Renal cortex interstitium (tissue), 11 donors: ENCODE data around the gene DNAJC7. TPM values are rescaled to one million over a fixed set of nuclear protein-coding genes. Genes with fewer than 3 reads are reported as not detected.

ENCODE experiments used
- DNase-seq, 11 donors: peaks; one replicate each; pipeline ENCODE4 v3.0.0-alpha.2; 2013; ENCODE audit warnings: low read depth in 9 of 11, low spot score in 4 of 11; ENCODE audit errors: extremely low read depth in 1 of 11
- polyA plus RNA-seq, 3 donors: library from polyadenylated mRNA; unstranded; fragments of 120-200 nt; gene quantifications; one replicate each; pipeline ENCODE4 v1.2.1, GENCODE V29; 2013; ENCODE audit not compliant: insufficient read length in 3 of 3

The DNAJC7 gene
- polyA plus RNA-seq, 3 donors, result 153 to 162 (median 154) TPM

GRCh38 chr17:41992576-41992975 is 24.7 kb downstream of the DNAJC7 start:
- no peak for DNase-seq

DNA sequence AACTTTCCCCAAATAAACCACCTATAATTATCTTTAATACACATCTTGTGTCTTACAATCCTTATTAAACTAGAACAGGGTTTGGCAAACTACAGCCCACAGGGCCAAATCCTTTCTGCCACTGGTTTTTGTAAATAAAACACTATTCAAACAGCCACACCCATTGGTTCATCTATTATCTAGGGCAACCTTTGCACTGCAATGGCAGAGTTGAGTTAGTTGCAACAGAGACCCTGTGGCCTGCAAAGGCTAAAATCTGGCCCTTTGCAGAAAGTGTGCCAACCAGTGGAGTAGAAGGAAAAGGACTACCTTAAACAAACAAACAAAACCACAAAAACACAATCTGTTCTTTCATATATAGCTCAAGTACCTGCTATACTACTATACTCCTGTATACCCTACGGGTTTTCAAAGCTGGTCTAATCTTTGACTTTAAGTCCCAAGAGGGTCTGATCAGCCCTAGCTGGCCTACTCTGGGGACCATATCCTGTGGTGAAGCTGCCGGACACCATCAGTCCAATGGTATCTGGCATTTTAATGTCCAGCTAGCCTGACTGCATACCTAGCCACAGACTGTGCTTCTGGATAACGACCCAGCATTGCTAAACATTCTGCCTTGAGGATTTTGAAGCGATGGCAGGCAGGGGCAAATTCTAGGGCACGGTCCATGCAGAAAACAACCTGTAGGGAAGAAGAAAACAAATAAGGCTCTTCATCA is 27.4 kb downstream of the DNAJC7 start:
- no peak for DNase-seq

- no peak for DNase-seq
Measured at GRCh38 chr17:41988418-41988817, 28.8 kb downstream of the DNAJC7 start.

- no peak for DNase-seq
Measured at GRCh38 chr17:41987642-41988041, 29.6 kb downstream of the DNAJC7 start.

GRCh38 chr17:41986634-41987033 is 30.6 kb downstream of the DNAJC7 start:
- no peak for DNase-seq

- DNase-seq, result no peak
Measured at GRCh38 chr17:41985919-41986318, 31.3 kb downstream of the DNAJC7 start.

- no peak for DNase-seq
Measured at GRCh38 chr17:41984454-41984853, 32.8 kb downstream of the DNAJC7 start.

- DNase-seq, result no peak
Measured at GRCh38 chr17:41982026-41982760, 35.0 kb downstream of the DNAJC7 start.

DNA sequence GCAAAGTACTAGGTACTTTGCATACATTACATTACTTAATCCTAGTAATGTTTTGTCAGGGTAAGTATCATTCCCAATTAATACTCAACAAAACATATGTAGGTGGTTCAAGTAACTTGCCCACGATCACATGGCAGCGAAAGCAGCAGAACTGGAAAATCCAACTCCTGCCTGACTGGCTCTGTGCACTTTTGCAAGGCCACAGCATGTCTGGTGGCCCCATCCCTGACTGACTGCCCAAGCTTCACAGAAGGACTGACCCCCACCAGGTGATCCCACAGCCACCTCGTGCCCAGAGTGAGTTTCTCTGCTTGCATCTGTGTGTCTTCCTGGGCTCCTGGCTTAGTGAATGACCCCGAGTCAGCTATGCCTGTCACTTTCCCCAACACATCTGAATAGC is 39.2 kb downstream of the DNAJC7 start:
- DNase-seq, result no peak

DNA sequence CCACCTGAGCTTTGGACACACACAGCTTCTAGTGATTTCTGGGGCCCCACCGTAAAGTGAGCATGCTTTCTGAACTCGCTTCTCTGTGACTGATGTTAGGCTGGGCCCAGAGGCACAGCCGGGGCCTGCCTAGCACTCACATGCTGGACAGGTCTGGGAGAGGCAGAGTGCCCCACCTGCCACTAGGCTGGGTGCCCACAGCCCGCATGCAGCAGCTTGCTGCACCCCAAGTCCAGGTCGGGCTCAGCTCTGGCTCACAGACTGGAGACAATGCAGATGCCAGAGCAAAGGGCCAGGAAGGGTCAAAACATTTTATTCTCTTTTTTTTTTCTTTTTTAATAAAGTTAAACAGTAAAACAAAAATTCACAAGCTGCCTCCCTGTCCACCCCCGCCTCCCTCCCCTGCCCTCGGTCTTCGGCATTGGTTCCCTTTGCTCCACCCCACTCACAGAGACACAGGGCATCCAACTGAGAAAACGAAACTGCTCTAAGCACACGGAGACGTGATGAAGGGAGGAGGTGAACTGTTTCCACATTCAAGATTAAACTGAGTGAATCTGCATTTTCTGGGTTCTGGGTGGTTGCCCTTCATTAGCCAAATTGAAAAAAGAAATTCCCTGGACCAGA is 41.0 kb downstream of the DNAJC7 start:
- no peak for DNase-seq

DNA sequence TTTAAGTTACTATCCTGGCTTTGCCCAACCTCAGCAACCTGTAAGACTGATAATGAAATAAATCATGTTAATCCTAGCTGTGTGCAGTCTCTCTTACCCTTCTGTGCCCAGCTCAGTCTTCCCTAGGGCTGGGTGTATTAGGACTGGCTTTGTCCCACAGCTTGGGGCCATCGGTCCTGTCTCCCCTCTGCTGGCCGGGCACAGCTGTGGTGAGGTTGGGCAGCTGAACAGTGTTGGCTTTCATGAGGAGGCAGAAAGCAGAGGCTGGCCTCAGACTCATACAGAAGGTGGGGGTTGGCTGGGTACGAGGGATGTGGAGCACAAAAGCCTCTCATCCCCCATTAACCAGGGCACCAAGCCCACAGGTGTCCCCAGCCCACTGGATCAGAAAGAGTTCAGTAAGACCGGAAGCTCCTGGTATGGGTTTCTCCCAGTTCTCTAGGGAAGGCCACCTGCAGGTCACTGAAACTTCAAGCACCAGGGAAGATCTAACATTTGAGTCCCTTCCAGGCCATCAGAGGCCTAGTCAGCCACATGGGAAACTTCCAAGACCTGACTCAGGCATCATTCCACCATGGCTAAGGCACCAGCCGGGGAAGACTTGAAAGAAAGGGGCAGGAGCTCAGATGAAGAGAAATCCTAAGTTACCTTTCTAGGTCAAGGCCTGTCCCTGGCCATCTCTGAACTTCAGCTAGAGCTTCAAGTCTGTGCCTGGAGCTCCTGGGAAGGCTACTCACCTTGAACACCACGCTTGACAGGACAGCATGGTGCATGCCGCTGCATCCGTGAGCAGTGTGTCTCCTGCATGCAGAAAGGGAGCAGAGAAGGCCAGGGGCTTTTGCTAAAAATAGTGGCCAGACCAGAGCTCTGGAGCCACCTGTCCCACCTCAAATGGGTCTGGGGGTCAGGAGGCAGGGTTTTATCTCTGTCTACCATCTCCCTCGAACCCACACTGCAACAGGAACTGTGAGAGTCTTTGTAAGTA is 41.8 kb downstream of the DNAJC7 start:
- DNase-seq, result no peak

GRCh38 chr17:41974658-41975057 is 42.6 kb downstream of the DNAJC7 start:
- no peak for DNase-seq

- no peak for DNase-seq
Measured at GRCh38 chr17:41974031-41974430, 43.2 kb downstream of the DNAJC7 start.

DNA sequence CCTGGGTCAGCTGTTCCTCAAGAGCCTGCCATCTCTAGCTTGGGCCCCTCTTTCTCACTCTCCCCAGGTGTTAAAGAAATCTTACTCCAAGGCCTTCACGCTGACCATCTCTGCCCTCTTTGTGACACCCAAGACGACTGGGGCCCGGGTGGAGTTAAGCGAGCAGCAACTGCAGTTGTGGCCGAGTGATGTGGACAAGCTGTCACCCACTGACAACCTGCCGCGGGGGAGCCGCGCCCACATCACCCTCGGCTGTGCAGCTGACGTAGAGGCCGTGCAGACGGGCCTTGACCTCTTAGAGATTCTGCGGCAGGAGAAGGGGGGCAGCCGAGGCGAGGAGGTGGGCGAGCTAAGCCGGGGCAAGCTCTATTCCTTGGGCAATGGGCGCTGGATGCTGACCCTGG is 43.8 kb downstream of the DNAJC7 start:
- no peak for DNase-seq

DNA sequence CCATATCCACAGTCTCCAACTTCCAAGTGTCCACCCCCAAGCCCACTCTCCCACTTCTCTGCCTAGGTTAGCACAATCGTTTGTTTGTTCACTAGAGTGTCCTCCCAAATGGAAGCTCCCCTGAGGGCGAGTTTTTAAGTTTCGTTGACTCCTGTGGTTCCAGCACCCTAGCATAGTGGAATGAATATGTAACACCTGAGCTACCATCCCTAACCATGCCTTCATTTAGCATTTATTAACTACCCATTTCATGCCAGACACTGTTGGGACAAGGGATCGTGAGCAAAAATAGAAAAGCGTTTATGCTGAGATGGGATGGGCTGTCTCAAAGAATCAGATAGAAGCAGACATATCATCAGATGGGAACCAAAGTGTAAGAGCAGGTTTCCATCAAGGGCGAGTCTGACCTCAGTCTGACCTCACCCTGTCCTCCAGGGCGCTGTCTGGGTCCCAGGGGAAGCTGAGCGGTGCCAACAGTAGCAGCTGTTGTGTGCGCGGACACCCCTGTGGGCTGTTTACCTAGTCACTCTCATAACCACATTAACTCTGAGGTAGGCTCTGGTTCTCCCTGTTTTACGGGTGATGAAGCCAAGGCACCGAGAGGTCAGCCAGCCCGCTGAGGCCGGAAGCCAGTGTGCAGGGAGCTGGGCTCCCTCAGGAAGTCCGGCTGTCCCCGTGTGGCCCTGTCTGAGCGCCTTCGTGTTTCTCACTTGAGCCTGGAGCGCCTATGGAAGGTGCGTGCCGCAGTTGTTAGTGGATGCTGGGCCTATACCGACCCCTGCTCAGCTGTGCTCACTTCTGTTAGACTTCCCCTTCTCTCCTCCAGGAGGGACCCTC is 44.5 kb downstream of the DNAJC7 start:
- no peak for DNase-seq

DNA sequence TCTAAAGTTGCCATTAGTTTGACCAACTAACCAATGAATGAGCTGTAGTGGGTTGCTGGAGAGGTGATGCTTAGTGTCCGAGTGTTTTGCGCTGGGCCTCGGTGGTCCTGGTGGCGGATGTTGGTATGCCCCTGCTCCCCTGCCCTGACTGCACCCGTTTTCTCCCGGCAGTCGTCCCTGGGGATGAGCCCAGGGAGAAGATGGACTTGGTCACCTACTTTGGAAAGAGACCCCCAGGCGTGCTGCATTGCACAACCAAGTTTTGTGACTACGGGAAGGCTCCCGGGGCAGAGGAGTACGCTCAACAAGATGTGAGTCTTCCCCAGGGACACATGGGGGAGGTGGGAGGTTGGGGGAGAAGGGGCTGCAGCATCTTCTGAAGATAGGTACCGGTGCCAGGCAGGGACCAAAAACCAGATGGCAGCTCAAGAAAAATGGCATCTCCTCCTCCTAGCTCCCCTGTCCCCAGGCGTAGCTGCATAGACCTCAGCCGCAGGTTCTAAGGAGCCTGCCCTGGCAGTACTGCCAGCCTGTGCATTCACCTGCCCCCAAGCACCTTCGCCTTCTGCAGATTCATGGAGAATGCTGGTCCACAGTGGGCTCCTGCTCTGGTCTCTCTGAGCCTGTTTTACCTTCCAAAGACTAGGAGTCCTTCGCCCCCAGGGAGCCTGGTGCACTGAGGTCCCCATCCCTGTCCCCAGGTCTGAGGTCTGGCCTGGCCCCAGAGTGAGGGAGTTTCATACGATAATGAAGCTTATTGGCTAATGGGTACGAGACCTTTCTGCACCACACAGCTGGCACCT is 45.3 kb downstream of the DNAJC7 start:
- no peak for DNase-seq

DNA sequence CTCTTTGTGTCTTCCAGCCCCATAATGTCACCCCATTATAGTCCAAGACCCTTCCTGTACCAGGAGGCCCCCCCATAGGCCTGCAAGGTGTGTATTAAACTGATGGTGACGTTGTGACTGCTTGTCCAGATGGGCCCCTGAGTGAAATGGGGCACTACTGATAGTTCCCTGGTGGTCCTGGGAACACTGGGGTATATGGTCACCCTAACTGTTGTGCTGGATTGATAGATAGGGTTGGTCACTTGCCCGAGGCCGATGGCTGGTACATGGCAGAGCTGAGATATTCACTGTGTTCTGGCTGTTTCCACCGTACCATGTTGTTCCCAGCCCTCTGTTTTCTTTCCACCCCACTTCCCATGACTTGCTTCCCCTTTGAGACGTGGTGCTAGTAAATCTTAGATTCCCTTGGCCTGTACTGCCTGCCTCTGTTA is 46.3 kb downstream of the DNAJC7 start:
- no peak for DNase-seq
